Peyer's patch (tissue), 4 donors: Measurements from ENCODE around the gene LMO1.

Source experiments
- POLR2A ChIP-seq, 2 donors: fragments of 450-650 bp; IDR thresholded peaks; one replicate each; pipeline ENCODE4 v1.5.1; 2017; ENCODE audit warnings: antibody characterized with exemption in 2 of 2, mild to moderate bottlenecking in 2 of 2, moderate library complexity in 2 of 2
- TF ChIP-seq, protein P1 (sequence below), 6 experiments: fragments of 450-650 bp in 4 of 6; fragments of 200-600 bp in 2 of 6; sonication (generic) in 1 of 6; IDR thresholded peaks; one replicate each; pipeline ENCODE4 v1.5.1; 2017 to 2019; ENCODE audit warnings: antibody characterized with exemption in 6 of 6, mild to moderate bottlenecking in 3 of 6, moderate library complexity in 1 of 6

DNA sequence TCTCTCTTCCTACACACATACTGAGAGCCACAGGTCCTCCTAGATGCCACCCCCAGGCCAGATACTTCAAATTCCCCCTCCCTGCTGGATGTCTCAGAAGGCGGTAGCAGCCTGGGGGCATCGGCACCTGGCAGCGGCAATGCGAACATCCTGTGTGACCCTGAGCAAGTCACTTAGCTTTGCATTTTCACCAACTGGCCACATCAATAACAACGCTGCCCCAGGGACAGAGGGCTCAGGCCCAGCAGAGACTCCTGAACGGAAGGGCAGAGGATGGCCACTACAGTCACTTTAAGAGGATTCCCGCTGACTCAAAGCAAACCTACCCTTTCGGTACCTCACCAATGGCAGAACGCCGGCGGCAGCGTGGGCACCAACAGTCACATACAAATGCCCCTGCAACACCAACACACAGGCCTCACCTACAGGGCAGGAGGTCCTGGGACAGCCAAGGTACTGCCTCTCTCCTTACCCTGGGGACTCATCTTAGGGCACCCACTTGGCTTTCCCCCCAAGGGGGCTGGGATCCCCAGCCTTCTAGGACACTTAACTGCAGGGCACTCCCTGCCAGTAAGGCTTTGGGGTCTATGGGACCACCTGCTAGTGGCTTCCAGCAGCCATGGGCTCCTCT lies 1.6 kb downstream of the LMO1 start:
- TF ChIP-seq, protein P1, sequence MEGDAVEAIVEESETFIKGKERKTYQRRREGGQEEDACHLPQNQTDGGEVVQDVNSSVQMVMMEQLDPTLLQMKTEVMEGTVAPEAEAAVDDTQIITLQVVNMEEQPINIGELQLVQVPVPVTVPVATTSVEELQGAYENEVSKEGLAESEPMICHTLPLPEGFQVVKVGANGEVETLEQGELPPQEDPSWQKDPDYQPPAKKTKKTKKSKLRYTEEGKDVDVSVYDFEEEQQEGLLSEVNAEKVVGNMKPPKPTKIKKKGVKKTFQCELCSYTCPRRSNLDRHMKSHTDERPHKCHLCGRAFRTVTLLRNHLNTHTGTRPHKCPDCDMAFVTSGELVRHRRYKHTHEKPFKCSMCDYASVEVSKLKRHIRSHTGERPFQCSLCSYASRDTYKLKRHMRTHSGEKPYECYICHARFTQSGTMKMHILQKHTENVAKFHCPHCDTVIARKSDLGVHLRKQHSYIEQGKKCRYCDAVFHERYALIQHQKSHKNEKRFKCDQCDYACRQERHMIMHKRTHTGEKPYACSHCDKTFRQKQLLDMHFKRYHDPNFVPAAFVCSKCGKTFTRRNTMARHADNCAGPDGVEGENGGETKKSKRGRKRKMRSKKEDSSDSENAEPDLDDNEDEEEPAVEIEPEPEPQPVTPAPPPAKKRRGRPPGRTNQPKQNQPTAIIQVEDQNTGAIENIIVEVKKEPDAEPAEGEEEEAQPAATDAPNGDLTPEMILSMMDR (IDR thresholded peaks at IDR 0.05): no peak
- TF ChIP-seq POLR2A (IDR thresholded peaks at IDR 0.05): no peak
